ENCODE results near the gene NECAB2. TPM values are rescaled to one million over a fixed set of nuclear protein-coding genes. Genes with fewer than 3 reads are reported as not detected.

Gene NECAB2
- total and polyA plus RNA-seq, 2 of the 8 experiments (the other 6 are each of a cell fraction or from before 2014, with no cell fraction given) = 3.6 to 4.2 TPM

DNA sequence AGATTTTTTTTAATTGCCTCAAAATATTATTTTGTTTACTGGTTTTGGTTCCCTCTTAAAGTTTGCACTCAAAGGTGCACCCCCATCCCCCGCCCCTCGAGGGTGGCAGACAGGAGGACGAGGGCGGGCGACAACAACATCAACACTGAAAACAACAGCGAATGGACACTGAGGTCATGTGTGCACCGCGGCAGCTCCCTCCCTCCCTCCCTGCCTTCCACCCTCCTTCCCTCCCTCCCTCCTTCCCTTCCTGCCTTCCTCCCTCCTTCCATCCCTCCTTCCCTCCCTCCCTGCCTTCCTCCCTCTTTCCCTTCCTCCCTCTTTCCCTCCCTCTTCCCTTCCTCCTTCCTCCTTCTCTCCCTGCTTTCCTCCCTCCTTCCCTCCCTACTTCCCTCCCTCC, 16.5 kb upstream of the NECAB2 start:
- no peak overlapping the region for H3K4ac ChIP-seq (replicated peaks; ENCODE audit: insufficient read length, low read depth, low read length)
- no peak overlapping the region for H3K27ac ChIP-seq (ENCODE audit: low read depth, low read length)
- no peak overlapping the region for H3K4me2 ChIP-seq (ENCODE audit: insufficient read depth in 1 of 2, low read depth in 2 of 2, low read length in 2 of 2)
- no peak overlapping the region for H3K23ac ChIP-seq (ENCODE audit: insufficient read length)
- no peak overlapping the region for H2BK12ac ChIP-seq (ENCODE audit: low read depth, low read length)
- H2BK20ac ChIP-seq (ENCODE audit: low read length) = no peak overlapping the region
- H3K14ac ChIP-seq (ENCODE audit: insufficient read length) = no peak overlapping the region
- H3K18ac ChIP-seq (ENCODE audit: extremely low read depth, low read length) = no peak overlapping the region
- H2AK5ac ChIP-seq (ENCODE audit: low read depth, low read length) = no peak overlapping the region
- H4K8ac ChIP-seq (ENCODE audit: extremely low read depth, insufficient read depth, low read length) = no peak overlapping the region
- no peaks in the 10 kb centered on the region for H3K9me3 ChIP-seq (ENCODE audit: insufficient read depth in 2 of 2, low read depth in 1 of 2, low read length in 1 of 2)
- 0 out of 2 replicates have a peak, but pooled peaks cover 1% of the 10 kb centered on the region for H3K23me2 ChIP-seq (ENCODE audit: low read depth, low read length)
- H4K20me1 ChIP-seq (replicated peaks in 1 of 2; ENCODE audit: control insufficient read depth in 1 of 2, insufficient read depth in 2 of 2, low read length in 2 of 2) = no peaks in the 10 kb centered on the region
- ChIA-PET POLR2A (ENCODE audit: partially characterized antibody) (no interaction called here), CTCF (ENCODE audit: partially characterized antibody) (interaction anchor here (3.6 to 16.0 kb wide), 2 partner anchors 25 to 109 kb away, joined by 13 to 366 read pairs; no protein-coding TSS in a partner anchor)
- no peaks in the 10 kb centered on the region for H3K79me2 ChIP-seq (ENCODE audit: control insufficient read depth in 1 of 2, insufficient read depth in 2 of 2, low read length in 2 of 2)
- no peak overlapping the region for H3K4me3 ChIP-seq (ENCODE audit: extremely low read depth in 1 of 4, insufficient read depth in 2 of 4, low read depth in 3 of 4, low read length in 4 of 4)
- no peak overlapping the region for H2BK15ac ChIP-seq (ENCODE audit: low read length)
- peaks cover 2 to 7% (median 4%) of the 10 kb centered on the region in 4 experiments; a peak in 6 of 7 replicates for H3K4me1 ChIP-seq (replicated peaks in 1 of 4; ENCODE audit: control insufficient read depth in 3 of 4, insufficient read depth in 4 of 4, low read length in 3 of 4)
- no peak overlapping the region for H2BK5ac ChIP-seq (ENCODE audit: low read depth, low read length)
- FAIRE-seq (no peak), DNase-seq (ENCODE audit: low read depth in 1 of 2, low spot score in 2 of 2) (no peak)
- no peak overlapping the region for H4K5ac ChIP-seq (ENCODE audit: insufficient read length, low read depth, low read length)
- H3K36me3 ChIP-seq (ENCODE audit: control insufficient read depth in 2 of 4, insufficient read depth in 4 of 4, low read length in 3 of 4) = no peaks in the 10 kb centered on the region
- no peak overlapping the region for H2AFZ ChIP-seq (ENCODE audit: low read length)
- 71% methylated on average over 6 of the region's 8 CpGs; no CpG with 5 or more reads in 1 of the 2 experiments for WGBS, 2 experiments (ENCODE audit: extremely low coverage in 1 of 2, insufficient coverage in 1 of 2, insufficient read length in 1 of 2, insufficient replicate concordance in 2 of 2, low coverage in 1 of 2, low lambda C conversion rate in 2 of 2, missing lambda C conversion rate in 1 of 2)
- H3K79me1 ChIP-seq (ENCODE audit: low read depth, low read length) = no peaks in the 10 kb centered on the region
- no peaks in the 10 kb centered on the region for H3K27me3 ChIP-seq (replicated peaks in 1 of 4; ENCODE audit: control insufficient read depth in 3 of 4, extremely low read depth in 1 of 4, insufficient read depth in 3 of 4, low read length in 3 of 4)
- no peak overlapping the region for H3K9ac ChIP-seq (replicated peaks in 1 of 4; ENCODE audit: extremely low read depth in 1 of 4, low read depth in 3 of 4, low read length in 3 of 4)
- H4K91ac ChIP-seq (replicated peaks; ENCODE audit: insufficient read length, low read length) = no peak overlapping the region
- no peak overlapping the region for H2BK120ac ChIP-seq (replicated peaks; ENCODE audit: low read depth, low read length)
- no peak overlapping the region for H3K56ac ChIP-seq (replicated peaks; ENCODE audit: insufficient read length, low read depth, low read length)
- no peak for TF ChIP-seq JUND (IDR thresholded peaks at IDR 0.05; ENCODE audit: low read length)
- TF ChIP-seq RBBP5 (IDR thresholded peaks at IDR 0.05; ENCODE audit: borderline replicate concordance, low read depth, low read length) = no peak
- TF ChIP-seq SIRT6 (IDR thresholded peaks at IDR 0.05; ENCODE audit: low read length) = no peak
- TF ChIP-seq TEAD4 (IDR thresholded peaks at IDR 0.05; ENCODE audit: low read depth, low read length) = no peak
- TF ChIP-seq TCF12 (IDR thresholded peaks at IDR 0.05; ENCODE audit: low read depth, low read length) = no peak
